ENCODE measurements around the gene FSTL4. TPM values are rescaled to one million over a fixed set of nuclear protein-coding genes. Genes with fewer than 3 reads are reported as not detected.

The FSTL4 gene
- total and polyA plus RNA-seq, 2 experiments from 2014 or later, result 1.4 to 2.8 TPM

DNA sequence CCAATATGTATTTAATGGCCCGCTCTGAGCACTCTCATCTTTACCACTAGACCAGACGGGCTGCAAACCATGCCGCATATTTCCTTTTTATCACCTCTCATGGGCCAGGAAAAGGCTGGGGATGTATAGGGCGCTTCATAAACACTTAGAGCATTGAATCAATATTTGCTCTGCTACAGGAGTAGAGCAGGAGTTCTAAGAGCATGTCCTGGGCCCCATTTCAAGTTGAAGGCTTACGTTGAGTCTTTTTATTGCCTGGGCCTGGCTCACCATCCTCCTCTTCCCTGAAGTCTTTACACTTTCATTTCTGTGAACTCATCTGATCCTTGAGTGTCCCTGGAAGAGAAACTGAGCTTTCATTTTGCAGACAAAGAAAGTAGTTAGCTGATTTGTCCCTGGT is 112.4 kb downstream of the FSTL4 start:
- ATAC-seq (no peak), DNase-seq (ENCODE audit: low spot score) (no peak)
- Histone ChIP-seq H3K36me3 (ENCODE audit: insufficient read depth) (no peaks in the 10 kb centered on the region), H4K20me1 (replicated peaks; ENCODE audit: insufficient read depth) (no peaks in the 10 kb centered on the region), H3K27me3 (ENCODE audit: insufficient read depth) (no peaks in the 10 kb centered on the region), H2AFZ (no peak overlapping the region), H3K4me2 (no peak overlapping the region), H3K4me3 (no peak overlapping the region), H3K4me1 (ENCODE audit: insufficient read depth) (no peaks in the 10 kb centered on the region), H3K79me2 (replicated peaks; ENCODE audit: insufficient read depth) (no peaks in the 10 kb centered on the region), H3K9me2 (ENCODE audit: insufficient read depth) (peaks cover 3% of the 10 kb centered on the region; the same call in 1 of the 2 replicates), H3K27ac (ENCODE audit: low read depth) (no peak overlapping the region), H3F3A (replicated peaks; ENCODE audit: low read depth) (no peaks in the 10 kb centered on the region)
- H3K9me3 Mint-ChIP-seq, result no peaks in the 10 kb centered on the region
- no peak overlapping the region for H3K27ac Mint-ChIP-seq
- no peak overlapping the region for H3K4me3 Mint-ChIP-seq
- no peaks in the 10 kb centered on the region for H3K36me3 Mint-ChIP-seq (ENCODE audit: low read depth)
- TF ChIP-seq, protein P1, sequence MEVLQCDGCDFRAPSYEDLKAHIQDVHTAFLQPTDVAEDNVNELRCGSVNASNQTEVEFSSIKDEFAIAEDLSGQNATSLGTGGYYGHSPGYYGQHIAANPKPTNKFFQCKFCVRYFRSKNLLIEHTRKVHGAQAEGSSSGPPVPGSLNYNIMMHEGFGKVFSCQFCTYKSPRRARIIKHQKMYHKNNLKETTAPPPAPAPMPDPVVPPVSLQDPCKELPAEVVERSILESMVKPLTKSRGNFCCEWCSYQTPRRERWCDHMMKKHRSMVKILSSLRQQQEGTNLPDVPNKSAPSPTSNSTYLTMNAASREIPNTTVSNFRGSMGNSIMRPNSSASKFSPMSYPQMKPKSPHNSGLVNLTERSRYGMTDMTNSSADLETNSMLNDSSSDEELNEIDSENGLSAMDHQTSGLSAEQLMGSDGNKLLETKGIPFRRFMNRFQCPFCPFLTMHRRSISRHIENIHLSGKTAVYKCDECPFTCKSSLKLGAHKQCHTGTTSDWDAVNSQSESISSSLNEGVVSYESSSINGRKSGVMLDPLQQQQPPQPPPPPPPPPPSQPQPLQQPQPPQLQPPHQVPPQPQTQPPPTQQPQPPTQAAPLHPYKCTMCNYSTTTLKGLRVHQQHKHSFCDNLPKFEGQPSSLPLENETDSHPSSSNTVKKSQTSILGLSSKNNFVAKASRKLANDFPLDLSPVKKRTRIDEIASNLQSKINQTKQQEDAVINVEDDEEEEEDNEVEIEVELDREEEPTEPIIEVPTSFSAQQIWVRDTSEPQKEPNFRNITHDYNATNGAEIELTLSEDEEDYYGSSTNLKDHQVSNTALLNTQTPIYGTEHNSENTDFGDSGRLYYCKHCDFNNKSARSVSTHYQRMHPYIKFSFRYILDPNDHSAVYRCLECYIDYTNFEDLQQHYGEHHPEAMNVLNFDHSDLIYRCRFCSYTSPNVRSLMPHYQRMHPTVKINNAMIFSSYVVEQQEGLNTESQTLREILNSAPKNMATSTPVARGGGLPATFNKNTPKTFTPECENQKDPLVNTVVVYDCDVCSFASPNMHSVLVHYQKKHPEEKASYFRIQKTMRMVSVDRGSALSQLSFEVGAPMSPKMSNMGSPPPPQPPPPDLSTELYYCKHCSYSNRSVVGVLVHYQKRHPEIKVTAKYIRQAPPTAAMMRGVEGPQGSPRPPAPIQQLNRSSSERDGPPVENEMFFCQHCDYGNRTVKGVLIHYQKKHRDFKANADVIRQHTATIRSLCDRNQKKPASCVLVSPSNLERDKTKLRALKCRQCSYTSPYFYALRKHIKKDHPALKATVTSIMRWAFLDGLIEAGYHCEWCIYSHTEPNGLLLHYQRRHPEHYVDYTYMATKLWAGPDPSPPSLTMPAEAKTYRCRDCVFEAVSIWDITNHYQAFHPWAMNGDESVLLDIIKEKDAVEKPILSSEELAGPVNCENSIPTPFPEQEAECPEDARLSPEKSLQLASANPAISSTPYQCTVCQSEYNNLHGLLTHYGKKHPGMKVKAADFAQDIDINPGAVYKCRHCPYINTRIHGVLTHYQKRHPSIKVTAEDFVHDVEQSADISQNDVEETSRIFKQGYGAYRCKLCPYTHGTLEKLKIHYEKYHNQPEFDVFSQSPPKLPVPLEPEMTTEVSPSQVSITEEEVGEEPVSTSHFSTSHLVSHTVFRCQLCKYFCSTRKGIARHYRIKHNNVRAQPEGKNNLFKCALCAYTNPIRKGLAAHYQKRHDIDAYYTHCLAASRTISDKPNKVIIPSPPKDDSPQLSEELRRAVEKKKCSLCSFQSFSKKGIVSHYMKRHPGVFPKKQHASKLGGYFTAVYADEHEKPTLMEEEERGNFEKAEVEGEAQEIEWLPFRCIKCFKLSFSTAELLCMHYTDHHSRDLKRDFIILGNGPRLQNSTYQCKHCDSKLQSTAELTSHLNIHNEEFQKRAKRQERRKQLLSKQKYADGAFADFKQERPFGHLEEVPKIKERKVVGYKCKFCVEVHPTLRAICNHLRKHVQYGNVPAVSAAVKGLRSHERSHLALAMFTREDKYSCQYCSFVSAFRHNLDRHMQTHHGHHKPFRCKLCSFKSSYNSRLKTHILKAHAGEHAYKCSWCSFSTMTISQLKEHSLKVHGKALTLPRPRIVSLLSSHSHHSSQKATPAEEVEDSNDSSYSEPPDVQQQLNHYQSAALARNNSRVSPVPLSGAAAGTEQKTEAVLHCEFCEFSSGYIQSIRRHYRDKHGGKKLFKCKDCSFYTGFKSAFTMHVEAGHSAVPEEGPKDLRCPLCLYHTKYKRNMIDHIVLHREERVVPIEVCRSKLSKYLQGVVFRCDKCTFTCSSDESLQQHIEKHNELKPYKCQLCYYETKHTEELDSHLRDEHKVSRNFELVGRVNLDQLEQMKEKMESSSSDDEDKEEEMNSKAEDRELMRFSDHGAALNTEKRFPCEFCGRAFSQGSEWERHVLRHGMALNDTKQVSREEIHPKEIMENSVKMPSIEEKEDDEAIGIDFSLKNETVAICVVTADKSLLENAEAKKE (CRISPR knock-in tag; IDR thresholded peaks at IDR 0.05), result no peak
- TF ChIP-seq ZNF114 (CRISPR knock-in tag; IDR thresholded peaks at IDR 0.05) (no peak), JUNB (IDR thresholded peaks at IDR 0.05; ENCODE audit: unreplicated experiment) (no peak), CREB1 (CRISPR knock-in tag; IDR thresholded peaks at IDR 0.05; ENCODE audit: low read depth) (no peak), NANOG (IDR thresholded peaks at IDR 0.05; ENCODE audit: borderline replicate concordance) (no peak), ZNF331 (CRISPR knock-in tag; IDR thresholded peaks at IDR 0.05; ENCODE audit: low read depth) (no peak), STAT1 (IDR thresholded peaks at IDR 0.05; ENCODE audit: unreplicated experiment) (no peak), EZH2phosphoT487 (IDR thresholded peaks at IDR 0.05; ENCODE audit: unreplicated experiment) (no peak), POLR2AphosphoS5 (IDR thresholded peaks at IDR 0.05; ENCODE audit: low read depth) (no peak)
- TF ChIP-seq, protein P2, sequence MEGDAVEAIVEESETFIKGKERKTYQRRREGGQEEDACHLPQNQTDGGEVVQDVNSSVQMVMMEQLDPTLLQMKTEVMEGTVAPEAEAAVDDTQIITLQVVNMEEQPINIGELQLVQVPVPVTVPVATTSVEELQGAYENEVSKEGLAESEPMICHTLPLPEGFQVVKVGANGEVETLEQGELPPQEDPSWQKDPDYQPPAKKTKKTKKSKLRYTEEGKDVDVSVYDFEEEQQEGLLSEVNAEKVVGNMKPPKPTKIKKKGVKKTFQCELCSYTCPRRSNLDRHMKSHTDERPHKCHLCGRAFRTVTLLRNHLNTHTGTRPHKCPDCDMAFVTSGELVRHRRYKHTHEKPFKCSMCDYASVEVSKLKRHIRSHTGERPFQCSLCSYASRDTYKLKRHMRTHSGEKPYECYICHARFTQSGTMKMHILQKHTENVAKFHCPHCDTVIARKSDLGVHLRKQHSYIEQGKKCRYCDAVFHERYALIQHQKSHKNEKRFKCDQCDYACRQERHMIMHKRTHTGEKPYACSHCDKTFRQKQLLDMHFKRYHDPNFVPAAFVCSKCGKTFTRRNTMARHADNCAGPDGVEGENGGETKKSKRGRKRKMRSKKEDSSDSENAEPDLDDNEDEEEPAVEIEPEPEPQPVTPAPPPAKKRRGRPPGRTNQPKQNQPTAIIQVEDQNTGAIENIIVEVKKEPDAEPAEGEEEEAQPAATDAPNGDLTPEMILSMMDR (conservative IDR thresholded peaks at IDR 0.05; ENCODE audit: low read depth in 2 of 2), result no peak
- TF ChIP-seq, protein P3, sequence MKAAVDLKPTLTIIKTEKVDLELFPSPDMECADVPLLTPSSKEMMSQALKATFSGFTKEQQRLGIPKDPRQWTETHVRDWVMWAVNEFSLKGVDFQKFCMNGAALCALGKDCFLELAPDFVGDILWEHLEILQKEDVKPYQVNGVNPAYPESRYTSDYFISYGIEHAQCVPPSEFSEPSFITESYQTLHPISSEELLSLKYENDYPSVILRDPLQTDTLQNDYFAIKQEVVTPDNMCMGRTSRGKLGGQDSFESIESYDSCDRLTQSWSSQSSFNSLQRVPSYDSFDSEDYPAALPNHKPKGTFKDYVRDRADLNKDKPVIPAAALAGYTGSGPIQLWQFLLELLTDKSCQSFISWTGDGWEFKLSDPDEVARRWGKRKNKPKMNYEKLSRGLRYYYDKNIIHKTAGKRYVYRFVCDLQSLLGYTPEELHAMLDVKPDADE (IDR thresholded peaks at IDR 0.05), result no peak
- TF ChIP-seq, protein P4, sequence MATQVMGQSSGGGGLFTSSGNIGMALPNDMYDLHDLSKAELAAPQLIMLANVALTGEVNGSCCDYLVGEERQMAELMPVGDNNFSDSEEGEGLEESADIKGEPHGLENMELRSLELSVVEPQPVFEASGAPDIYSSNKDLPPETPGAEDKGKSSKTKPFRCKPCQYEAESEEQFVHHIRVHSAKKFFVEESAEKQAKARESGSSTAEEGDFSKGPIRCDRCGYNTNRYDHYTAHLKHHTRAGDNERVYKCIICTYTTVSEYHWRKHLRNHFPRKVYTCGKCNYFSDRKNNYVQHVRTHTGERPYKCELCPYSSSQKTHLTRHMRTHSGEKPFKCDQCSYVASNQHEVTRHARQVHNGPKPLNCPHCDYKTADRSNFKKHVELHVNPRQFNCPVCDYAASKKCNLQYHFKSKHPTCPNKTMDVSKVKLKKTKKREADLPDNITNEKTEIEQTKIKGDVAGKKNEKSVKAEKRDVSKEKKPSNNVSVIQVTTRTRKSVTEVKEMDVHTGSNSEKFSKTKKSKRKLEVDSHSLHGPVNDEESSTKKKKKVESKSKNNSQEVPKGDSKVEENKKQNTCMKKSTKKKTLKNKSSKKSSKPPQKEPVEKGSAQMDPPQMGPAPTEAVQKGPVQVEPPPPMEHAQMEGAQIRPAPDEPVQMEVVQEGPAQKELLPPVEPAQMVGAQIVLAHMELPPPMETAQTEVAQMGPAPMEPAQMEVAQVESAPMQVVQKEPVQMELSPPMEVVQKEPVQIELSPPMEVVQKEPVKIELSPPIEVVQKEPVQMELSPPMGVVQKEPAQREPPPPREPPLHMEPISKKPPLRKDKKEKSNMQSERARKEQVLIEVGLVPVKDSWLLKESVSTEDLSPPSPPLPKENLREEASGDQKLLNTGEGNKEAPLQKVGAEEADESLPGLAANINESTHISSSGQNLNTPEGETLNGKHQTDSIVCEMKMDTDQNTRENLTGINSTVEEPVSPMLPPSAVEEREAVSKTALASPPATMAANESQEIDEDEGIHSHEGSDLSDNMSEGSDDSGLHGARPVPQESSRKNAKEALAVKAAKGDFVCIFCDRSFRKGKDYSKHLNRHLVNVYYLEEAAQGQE (IDR thresholded peaks at IDR 0.05; ENCODE audit: unreplicated experiment), result no peak
- peaks cover 7% of the 10 kb centered on the region for H3K27me3 Mint-ChIP-seq (ENCODE audit: insufficient read depth, low read depth, poor library complexity)
- H3K4me1 Mint-ChIP-seq, result peaks cover 4% of the 10 kb centered on the region; the same call in 2 of the 3 replicates
